ENCODE data around the gene SORCS2. TPM values are rescaled to one million over a fixed set of nuclear protein-coding genes. Genes with fewer than 3 reads are reported as not detected.

SORCS2 gene
- total and polyA plus RNA-seq, 2 of the 4 experiments (the other 2 are of a cell fraction), result 0.36 to 0.62 TPM

- no peak for ATAC-seq (ENCODE audit: low read depth)
- peak overlapping the region; percentile 38; the same call in 1 of the 2 replicates for H3K18ac ChIP-seq (ENCODE audit: low read depth, low read length)
- ChIA-PET POLR2A (ENCODE audit: unreplicated experiment) (no interaction called here), CTCF (no interaction called here)
- H3K56ac ChIP-seq (ENCODE audit: extremely low read depth, insufficient read depth, low read length), result no peak overlapping the region
- H3K4me2 ChIP-seq (ENCODE audit: low read depth, low read length), result no peak overlapping the region
- H2AK9ac ChIP-seq (replicated peaks; ENCODE audit: low read depth, low read length, poor library complexity), result peak overlapping the region; percentile 89
- peak overlapping the region; percentile 52 for H2BK5ac ChIP-seq (ENCODE audit: low read depth, low read length, poor library complexity, severe bottlenecking)
- no peaks in the 10 kb centered on the region for H3K9me3 ChIP-seq (ENCODE audit: control insufficient read depth, insufficient read depth, low read length)
- no peak for TF ChIP-seq FOS (IDR thresholded peaks at IDR 0.05; ENCODE audit: low read depth, low read length)
- no peak for TF ChIP-seq RFX5 (IDR thresholded peaks at IDR 0.05; ENCODE audit: low read depth, low read length)
- 76% methylated on average over 11 of the region's 19 CpGs; no CpG with 5 or more reads in 1 of the 2 experiments for WGBS, 2 experiments (ENCODE audit: extremely low coverage in 2 of 2, insufficient read length in 1 of 2)
- peak overlapping the region; percentile 79 for H2BK120ac ChIP-seq (ENCODE audit: low read depth, low read length)
- in situ Hi-C loops (cut with MboI; ENCODE audit: low sequenced_read_pairs) (no loop called here), dilution Hi-C loops (cut with HindIII; ENCODE audit: low sequenced_read_pairs, unreplicated experiment) (no loop called here), intact Hi-C loops (cut with micrococcal nuclease) (no loop called here)
- H4K5ac ChIP-seq (ENCODE audit: low read depth, low read length), result peak overlapping the region; percentile 80; the same call in 1 of the 2 replicates
- H3K9ac ChIP-seq (ENCODE audit: low read depth, low read length), result no peak overlapping the region
- peak overlapping the region; percentile 28 for H2AFZ ChIP-seq (replicated peaks; ENCODE audit: low read length, poor library complexity)
- H3K27ac ChIP-seq (ENCODE audit: insufficient read depth, low read length), result no peak overlapping the region
- BruUV-seq (replicated peaks), result no TSS peak
- H3K4me1 ChIP-seq (ENCODE audit: control insufficient read depth, insufficient read depth, low read length), result peaks cover 6% of the 10 kb centered on the region; the same call in 1 of the 2 replicates
- no peaks in the 10 kb centered on the region for H3K79me1 ChIP-seq (ENCODE audit: low read depth in 1 of 2, low read length in 2 of 2)
- H4K91ac ChIP-seq (ENCODE audit: insufficient read depth, low read depth, low read length), result peak overlapping the region; percentile 51
- no peak for DNase-seq
- H4K20me1 ChIP-seq (ENCODE audit: insufficient read depth, low read length), result no peaks in the 10 kb centered on the region
- H3K36me3 ChIP-seq (ENCODE audit: control insufficient read depth, insufficient read depth, low read length), result no peaks in the 10 kb centered on the region
- H3K23ac ChIP-seq (ENCODE audit: low read depth, low read length), result no peak overlapping the region
- peak overlapping the region in 1 of 2 experiments; percentile 50; a peak in 2 of 4 replicates for H4K8ac ChIP-seq (ENCODE audit: low read depth in 2 of 2, low read length in 2 of 2)
- peaks cover 11% of the 10 kb centered on the region; the same call in 1 of the 2 replicates for H3K27me3 ChIP-seq (ENCODE audit: control insufficient read depth, insufficient read depth, low read length)
- peak overlapping the region; percentile 58 for H2BK20ac ChIP-seq (ENCODE audit: low read depth, low read length)
- H3K4me3 ChIP-seq (ENCODE audit: insufficient read depth, low read depth, low read length), result no peak overlapping the region
- no peaks in the 10 kb centered on the region for H3K9me1 ChIP-seq (ENCODE audit: insufficient read depth, low read length)
- no peak overlapping the region for H2BK15ac ChIP-seq (ENCODE audit: low read depth, low read length)
- H3K4ac ChIP-seq (ENCODE audit: low read depth, low read length), result peak overlapping the region; percentile 31
- H3K14ac ChIP-seq (replicated peaks; ENCODE audit: low read depth, low read length), result 0 out of 2 replicates have a peak overlapping the region, but pooled peaks have one; percentile 5
- no peak overlapping the region; the same call in 1 of the 2 replicates for H2AK5ac ChIP-seq (ENCODE audit: low read depth, low read length)
Observed at GRCh38 chr4:7701866-7702649, 509.7 kb downstream of the SORCS2 start.
